ENCODE measurements around the gene ZNF385B.

ZNF385B gene

DNA sequence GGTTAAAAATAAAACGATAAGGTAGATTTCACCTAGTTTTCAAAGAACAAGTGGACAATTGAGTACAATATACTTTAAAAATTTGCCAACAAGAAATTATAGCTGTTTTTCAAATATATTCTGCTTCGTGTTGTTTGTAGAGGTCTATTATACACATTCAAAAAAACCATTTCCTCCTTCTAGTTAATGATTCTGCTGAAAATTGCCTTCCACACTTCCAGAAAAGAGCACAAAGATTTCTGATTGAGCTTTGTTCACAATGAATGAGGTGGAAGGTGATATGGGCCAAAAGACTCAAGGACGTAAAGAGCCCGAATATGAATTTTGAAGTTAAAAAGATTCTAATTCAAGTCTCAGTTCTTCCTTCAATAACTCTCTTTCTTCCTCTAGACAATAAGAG, 319.8 kb downstream of the ZNF385B start:
- no peak overlapping the region for H3K4me3 ChIP-seq (ENCODE audit: low read length)

DNA sequence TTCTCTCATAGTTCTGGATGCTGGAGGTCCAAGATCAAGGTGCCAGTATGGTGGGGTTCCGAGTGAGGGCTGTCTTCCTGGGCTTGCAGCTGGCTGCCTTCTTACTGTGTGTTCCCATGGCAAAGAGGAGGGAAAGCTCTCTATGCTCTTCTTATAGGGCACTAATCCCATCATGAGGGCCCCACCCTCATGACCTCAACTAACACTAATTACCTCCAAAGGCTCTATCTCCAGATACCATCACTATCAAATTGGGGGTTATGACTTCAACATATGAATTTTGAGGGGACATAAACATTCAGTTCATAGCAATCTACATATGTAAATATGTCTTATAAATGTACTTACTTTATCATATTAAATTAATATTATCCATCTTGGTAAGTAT, 322.3 kb downstream of the ZNF385B start:
- H3K4me3 ChIP-seq (ENCODE audit: low read length): no peak overlapping the region
- no peak for TF ChIP-seq ZNF274 (IDR thresholded peaks at IDR 0.05; ENCODE audit: low read depth, low read length)

More for the DNA sequence above, 319.8 kb downstream of the ZNF385B start:
- TF ChIP-seq ZNF274 (IDR thresholded peaks at IDR 0.05; ENCODE audit: low read depth, low read length): no peak

GRCh38 chr2:179538406-179539123, 322.8 kb downstream of the ZNF385B start:
- H3K4me3 ChIP-seq (ENCODE audit: low read length): no peak overlapping the region
- TF ChIP-seq ZNF274 (IDR thresholded peaks at IDR 0.05; ENCODE audit: low read depth, low read length): no peak

DNA sequence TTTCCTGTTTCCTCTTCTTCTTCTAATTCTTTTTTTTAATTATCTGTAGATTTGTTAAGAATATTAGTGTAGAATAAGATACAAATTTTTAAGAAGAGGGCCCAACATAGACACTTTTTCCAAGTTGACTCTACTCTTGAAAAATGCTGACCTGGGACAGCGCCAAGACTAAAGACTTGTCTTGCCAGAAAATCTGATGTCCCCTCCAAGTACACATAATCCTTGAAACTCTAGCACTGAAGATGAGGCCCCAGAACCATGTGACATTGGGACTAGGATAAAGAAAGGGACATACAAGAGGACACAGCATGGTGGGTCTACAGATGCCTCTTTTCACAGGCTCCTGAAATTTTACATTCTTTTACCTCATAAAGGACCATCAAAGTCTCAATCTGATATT, 325.2 kb downstream of the ZNF385B start:
- H3K4me3 ChIP-seq (ENCODE audit: low read length): no peak overlapping the region
- TF ChIP-seq ZNF274 (IDR thresholded peaks at IDR 0.05; ENCODE audit: low read depth, low read length): no peak

- no peak overlapping the region for H3K4me3 ChIP-seq (ENCODE audit: low read length)
- no peak for TF ChIP-seq ZNF274 (IDR thresholded peaks at IDR 0.05; ENCODE audit: low read depth, low read length)
These were observed 327.5 kb downstream of the ZNF385B start for GRCh38 chr2:179533875-179534274.

- no peak for TF ChIP-seq ZNF274 (IDR thresholded peaks at IDR 0.05; ENCODE audit: low read depth, low read length)
- H3K4me3 ChIP-seq (ENCODE audit: low read length): no peak overlapping the region
These were observed 328.5 kb downstream of the ZNF385B start for GRCh38 chr2:179532863-179533278.

DNA sequence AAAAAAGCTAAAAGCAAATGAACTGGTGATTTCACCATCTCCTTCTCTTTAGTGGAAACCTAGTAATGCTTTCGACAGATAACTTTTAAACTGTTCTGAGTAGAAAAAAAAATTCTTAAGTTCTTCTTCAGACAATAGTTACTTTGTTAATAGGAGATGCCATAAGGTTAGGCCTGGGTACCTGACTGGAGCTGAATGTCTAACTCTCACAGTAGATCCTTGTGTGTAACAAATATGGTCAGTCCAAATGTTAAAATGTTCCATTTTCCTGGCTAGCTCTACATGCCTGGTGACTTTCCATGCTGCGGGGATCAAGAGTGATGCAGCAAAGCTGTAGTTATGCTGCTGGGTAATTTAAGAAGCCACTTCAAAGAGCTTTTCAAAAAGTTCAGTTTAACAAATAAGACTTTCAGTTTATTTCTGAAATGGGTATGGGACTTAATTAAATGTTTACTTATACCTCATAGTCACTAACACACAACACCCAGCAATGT, 332.8 kb downstream of the ZNF385B start:
- H3K4me3 ChIP-seq (ENCODE audit: low read length): no peak overlapping the region
- no peak for TF ChIP-seq ZNF274 (IDR thresholded peaks at IDR 0.05; ENCODE audit: low read depth, low read length)

- no peak overlapping the region for H3K4me3 ChIP-seq (ENCODE audit: low read length)
- TF ChIP-seq ZNF274 (IDR thresholded peaks at IDR 0.05; ENCODE audit: low read depth, low read length): no peak
These were observed 336.1 kb downstream of the ZNF385B start for GRCh38 chr2:179525340-179525739.

DNA sequence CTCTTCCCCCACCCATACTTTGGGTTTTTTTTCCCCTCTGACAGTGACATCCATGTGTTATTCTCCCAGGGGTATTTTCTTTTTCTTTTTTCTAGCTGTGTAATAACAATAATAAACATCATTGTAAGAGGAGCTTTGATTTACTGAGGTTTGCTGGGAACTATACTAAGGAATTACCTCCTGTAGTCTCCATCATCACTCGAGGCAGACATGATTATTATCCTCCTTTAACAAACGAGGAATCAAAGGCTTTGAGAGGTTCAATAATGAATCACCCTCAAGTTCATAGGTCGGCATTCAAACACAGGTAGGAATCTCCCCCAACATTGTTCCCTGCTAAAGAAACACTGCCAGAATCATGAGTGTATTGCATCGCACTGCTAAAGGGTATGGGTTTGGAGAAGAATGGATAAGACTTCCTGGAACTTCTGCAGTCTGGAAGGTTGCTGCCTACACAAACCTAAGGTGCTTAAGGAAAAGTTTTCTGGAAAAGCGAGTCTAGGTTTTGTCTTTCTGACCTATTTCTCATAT, 336.5 kb downstream of the ZNF385B start:
- no peak overlapping the region for H3K4me3 ChIP-seq (ENCODE audit: low read length)
- no peak for TF ChIP-seq ZNF274 (IDR thresholded peaks at IDR 0.05; ENCODE audit: low read depth, low read length)

DNA sequence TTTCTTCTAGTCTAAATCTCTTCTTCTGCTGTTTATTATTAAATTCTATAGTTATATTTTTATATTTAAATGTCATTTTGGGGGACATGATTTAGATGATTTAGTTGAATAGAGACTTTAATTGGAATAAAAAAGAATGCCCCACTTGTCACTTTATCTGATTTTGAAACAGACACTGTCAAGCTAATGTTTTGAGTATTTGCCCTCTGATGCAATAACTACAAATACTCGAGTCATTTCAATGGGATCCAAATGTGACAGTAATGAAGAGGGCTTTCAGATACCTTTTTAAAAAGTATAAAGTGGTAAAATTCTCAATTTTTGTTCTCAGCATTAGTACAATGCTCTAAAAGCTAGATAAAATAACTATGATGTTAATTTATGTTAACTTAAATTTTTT, 339.5 kb downstream of the ZNF385B start:
- TF ChIP-seq ZNF274 (IDR thresholded peaks at IDR 0.05; ENCODE audit: low read depth, low read length): no peak
- H3K4me3 ChIP-seq (ENCODE audit: low read length): no peak overlapping the region

DNA sequence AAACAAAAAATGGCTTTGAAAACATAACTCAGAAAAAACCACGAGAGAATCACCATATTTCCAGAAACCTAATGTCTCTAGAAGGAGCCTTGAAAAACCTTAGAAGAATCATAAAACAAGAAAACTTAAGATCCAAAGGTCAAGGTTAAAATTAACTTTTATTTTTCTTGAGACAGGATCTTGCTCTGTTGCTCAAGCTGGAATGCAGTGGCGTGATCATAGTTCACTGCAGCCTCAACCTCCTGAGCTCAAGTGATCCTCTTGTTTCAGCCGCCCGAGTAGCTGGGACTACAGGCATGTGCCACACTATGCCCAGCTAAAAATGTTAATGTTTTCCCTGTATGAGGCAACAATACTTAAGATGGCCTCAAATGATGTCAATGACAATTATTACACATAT, 342.6 kb downstream of the ZNF385B start:
- no peak overlapping the region for H3K4me3 ChIP-seq (ENCODE audit: low read length)
- TF ChIP-seq ZNF274 (IDR thresholded peaks at IDR 0.05; ENCODE audit: low read depth, low read length): no peak

- TF ChIP-seq ZNF274 (IDR thresholded peaks at IDR 0.05; ENCODE audit: low read depth, low read length): no peak
These were observed 348.2 kb downstream of the ZNF385B start for GRCh38 chr2:179513181-179513580.

GRCh38 chr2:179512281-179513035, 349.0 kb downstream of the ZNF385B start:
- H3K4me3 ChIP-seq (ENCODE audit: low read length): no peak overlapping the region
- no peak for TF ChIP-seq ZNF274 (IDR thresholded peaks at IDR 0.05; ENCODE audit: low read depth, low read length)

More at GRCh38 chr2:179513181-179513580, 348.2 kb downstream of the ZNF385B start:
- no peak overlapping the region for H3K4me3 ChIP-seq (ENCODE audit: low read length)

DNA sequence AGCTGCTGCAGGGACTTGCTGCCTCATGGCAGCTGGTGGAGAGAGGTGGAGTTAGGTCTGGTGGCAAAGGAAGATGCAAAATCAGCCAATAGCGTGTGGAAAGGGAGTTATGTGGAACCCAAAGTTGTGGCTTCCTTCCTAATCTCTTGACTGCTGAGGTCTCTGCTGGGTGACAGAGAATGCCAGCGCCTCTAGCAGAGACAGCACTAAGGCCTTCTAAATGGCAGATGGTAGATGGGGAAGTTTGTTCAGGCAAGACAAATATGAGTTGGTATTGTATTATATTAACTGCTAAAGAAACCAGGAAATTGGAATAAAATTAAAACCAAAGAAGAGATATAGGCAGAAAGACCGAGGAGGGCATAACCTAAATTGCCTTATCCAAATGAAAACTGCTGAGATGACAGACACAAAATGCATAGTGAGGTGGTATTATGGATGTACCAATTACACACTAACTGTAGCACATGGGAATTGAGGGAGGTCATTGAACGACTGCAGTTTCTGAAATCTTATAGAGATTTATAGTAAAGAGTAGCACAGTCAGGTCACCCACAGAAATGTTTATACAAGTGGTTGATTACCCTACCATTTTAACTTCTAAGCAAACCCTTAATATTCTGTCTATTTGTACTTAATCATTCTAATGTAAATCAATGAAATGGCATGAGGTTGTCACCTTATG, 350.2 kb downstream of the ZNF385B start:
- no peak for TF ChIP-seq ZNF274 (IDR thresholded peaks at IDR 0.05; ENCODE audit: low read depth, low read length)
- H3K4me3 ChIP-seq (ENCODE audit: low read length): no peak overlapping the region

Measured in GM08714 (cell line).